GM19455 (cell line): ENCODE results near the gene OR6J1.
"Not testable (repeated sequence)": the region's sequence is repeated elsewhere in the genome, so short reads cannot be mapped to it uniquely, and the experiment has no call there.

ENCODE experiments used
- ATAC-seq: cut with Tn5 transposase; IDR thresholded peaks from one replicate; pipeline ENCODE4 v1.9.1; 2021; ENCODE audit not compliant: unreplicated experiment

The OR6J1 gene

DNA sequence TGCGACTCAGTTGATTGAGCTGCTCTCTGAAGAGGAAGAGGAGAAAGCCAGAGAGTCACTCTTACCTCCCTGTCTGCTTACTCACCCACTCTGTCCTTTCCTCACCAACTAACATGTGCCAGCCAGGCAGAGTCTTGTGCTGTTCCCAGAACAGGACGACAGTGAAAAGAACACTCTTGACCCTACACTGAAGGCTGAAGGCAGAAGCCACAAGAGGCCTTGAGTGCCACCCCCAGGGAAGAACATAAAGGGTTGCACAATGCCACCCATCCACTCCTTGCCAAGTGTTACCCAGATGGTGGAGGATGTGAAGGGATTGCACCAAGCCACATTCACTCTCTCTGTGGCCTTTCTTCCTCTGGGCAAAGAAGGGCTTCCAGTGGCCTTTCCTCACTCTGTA, 33.2 kb downstream of the OR6J1 start:
- no peak for ATAC-seq

DNA sequence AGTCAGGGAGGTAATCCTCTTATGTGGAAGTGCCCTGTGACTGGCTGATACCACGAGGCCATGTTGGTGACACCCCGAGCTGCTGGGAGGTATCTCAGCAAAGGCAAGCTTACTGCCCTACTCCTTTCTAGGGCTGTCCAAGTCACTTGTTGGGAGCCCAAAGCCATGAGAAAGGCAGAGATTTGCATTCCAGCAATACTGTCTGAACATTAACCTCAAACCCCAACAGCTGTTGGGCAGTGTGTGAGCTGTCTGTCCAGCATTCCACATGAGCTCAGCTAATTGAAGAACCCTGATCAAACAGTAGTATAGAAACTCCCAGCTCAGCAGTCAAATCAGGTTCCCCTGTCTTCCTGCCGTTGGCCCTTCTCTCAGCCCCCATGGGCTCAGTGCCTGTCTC, 36.9 kb downstream of the OR6J1 start:
- ATAC-seq: no peak

DNA sequence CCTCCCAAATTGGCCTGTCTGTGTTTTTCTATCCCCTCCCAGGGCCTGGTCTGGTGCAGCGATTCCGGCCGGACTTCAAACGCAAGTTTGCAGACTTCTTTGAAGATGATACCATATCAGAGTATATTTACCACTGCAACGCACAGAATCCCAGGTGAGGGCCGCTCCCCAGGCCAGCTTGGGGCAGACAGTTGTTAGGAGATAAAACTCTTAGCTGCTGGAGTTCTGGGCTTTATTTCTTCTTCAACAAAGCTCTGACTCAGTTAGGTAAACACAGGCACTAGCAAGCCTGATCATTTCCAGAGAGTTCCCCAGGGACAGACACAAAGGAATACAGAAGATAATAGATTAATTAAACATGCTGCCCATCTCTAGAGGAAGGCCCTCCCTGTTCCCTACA, 37.8 kb downstream of the OR6J1 start:
- no peak for ATAC-seq

DNA sequence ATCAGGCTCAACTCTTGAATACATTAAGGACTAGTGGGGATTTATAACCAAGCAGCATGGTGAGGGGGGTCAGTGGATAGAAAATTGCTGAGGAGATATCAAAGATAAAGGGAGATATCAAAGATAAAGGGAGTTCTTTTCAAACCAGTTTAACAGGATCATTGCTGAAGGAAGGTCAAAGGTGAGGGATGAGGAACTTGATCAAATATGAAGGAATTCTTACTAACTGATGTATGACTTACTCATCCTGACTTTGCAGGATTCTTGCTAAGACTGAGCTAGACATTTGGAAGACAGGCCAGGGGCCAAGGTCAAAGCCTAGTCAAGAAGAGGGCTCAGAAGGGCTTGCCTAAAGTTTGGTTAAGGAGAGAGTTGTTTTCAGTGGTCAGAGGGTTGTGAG, 41.3 kb downstream of the OR6J1 start:
- ATAC-seq: no peak

DNA sequence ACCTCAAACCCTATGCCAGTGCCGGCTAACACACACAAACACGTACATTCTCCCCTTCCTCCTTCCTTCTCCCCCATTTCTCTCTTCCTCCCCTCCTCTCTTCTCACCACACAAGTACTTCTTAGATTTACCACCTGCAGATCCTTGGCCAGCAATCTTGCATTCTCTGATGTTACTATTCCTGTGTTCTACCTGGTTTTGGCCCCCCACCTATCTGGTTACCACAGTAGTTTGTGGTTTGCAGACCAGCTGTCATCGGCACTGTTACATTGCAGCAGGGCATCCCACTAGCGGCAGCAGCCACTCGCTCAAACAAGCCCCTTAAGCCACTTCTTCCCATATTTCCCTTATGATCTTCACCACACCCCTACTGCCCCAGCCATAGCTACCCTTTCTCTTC, 42.2 kb downstream of the OR6J1 start:
- ATAC-seq: no peak

DNA sequence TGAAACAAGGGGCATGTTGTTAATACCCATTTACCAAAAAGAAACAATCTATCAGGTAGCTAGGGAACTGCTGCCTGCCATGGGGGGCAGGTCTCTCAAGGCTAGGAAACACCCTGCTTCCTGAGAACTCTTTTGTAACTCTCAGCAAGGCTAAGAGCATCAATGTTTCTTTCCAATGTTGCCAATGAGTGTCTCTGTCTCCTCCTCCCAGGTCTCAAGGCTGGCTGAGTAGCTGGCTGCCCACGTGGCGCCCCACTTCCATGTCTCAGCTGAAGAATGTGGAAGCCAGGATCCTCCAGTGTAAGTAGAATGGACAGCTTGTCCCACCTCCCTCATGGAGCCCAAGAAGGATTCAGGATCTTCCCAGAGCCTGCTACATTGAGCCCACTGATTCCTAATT, 42.7 kb downstream of the OR6J1 start:
- no peak for ATAC-seq

DNA sequence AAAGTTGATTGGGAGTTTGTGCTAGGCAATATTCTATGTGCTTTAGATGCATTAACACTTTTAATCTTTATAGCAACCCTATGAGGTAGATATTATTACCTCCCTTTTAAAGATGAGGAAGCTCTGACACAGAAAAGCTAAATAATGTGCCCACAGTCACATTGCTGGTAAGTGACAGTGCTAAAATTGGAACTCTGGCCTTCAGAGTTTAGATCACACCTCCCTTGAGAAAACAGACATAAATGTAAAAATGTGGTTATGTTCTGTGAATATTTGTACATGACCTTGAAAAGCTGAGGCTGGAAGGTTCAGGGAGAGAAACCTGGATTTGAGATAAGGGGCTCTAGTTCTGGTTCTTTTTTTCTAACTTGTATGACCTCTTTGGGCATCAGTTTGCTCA, 44.1 kb downstream of the OR6J1 start:
- ATAC-seq: no peak

DNA sequence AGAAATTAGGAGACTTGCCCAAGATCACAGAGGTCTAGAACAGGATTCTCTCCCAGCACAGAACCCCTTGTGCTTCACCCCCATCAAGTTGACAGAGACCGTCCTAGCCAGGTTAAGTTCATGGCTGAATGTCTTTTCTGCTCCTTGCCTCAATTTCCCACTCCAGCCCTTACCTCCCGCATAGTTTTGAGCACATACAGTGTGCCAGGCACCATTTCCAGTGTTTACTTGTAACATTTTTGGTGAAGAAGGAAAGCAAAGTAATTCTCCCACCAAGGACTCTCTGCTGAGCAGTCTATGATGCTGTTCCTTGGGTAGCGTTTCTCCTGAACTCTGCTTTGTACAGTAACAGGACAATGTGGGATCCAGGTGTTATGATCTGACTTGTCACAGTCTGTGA, 44.8 kb downstream of the OR6J1 start:
- ATAC-seq: no peak

DNA sequence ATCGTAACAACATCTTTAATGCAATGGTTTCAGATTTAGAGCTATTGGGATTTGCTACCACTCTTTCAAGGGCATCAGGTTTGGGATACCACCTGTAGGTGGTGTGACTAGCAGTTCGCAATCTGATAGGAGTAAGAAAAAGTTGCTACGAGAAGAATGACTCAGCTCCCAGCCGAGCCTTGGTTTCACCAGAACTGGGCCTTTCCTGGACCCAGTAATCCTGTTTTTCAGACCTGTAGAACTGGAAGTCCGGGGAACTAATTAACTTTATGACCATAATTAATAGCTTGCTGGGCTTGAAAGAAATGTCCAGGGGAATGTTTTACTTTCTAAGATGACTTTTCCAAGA, 45.3 kb downstream of the OR6J1 start:
- no peak for ATAC-seq

DNA sequence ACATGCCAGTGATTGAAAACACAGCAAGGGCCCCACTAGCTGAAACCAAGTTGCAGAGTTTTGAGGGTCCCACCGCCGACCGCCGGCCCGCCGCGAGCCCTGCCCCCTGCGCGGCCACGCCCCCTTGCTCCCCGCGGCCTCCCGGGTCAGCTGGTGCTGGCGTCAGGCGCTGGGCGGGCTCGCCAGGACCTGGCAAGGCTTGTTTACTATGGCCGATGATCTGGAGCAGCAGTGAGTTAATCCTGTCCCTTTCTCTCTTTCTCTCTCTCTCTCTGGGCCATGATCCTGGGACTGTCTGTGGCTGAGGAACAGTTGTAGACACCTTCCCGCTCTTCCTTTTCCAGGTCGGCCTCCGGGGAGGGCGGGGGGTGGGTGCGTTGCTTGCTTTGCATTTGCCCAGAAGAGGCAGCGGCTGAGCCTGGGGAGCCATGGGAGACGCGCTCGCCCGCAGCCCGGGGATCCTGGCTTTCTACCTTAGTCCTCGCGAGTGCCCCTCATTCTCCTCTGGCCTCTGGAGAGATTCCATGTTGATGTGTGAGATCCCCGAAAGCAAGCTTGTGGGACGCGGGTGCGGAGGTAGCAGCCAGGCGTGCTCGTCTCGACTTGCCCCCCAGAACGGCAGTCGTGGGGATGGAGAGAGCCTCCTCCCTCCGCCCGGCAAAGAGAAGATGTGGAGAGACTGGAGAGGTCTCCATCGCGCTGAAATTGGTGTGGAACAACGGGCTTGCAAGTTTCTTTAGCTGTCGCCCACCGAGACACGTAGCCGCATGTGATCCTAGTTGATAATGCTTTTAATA, 45.9 kb downstream of the OR6J1 start, which contains the start of gene ABHD4:
Gene ABHD4, plus strand, starts transcription at position 202 of the 797 bp plus-strand sequence. Its CDS starts 7 bp downstream, at position 209.
- peak; percentile 88 for ATAC-seq

DNA sequence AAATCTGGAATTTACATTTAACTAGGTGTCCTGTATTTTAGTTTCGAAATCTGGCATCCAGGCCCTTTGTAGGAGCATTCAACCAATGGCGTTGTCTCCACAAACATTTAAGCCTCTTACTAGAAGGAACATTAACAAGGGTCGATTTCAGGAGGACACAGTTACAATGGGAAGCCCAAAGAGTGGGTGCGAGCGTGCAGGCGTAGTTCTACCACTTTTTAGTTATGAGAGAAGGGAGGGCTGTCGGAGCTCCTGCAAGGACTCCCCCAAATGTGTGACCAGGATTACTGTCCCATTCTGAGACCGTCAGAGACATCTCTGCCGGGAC, 46.4 kb downstream of the OR6J1 start:
- ATAC-seq: peak; percentile 36

DNA sequence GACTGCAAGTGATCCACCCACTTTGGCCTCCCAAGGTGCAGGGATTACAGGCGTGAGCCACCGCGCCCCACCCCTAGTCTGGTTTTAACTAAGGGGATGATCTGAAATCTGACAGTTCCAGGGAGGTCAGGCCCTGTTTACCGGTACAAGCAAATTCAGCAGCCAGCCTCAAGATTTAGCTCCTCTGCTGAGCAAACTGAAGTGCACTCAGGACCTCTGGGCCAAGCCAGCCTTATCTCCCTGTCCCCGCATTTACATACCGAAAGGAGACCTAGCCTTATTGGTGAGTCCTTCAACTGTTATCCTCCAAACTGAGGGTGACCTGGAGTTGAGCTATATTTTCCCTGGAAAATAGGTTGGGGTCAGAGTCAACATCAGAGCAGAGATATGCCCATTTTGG, 46.9 kb downstream of the OR6J1 start:
- no peak for ATAC-seq

DNA sequence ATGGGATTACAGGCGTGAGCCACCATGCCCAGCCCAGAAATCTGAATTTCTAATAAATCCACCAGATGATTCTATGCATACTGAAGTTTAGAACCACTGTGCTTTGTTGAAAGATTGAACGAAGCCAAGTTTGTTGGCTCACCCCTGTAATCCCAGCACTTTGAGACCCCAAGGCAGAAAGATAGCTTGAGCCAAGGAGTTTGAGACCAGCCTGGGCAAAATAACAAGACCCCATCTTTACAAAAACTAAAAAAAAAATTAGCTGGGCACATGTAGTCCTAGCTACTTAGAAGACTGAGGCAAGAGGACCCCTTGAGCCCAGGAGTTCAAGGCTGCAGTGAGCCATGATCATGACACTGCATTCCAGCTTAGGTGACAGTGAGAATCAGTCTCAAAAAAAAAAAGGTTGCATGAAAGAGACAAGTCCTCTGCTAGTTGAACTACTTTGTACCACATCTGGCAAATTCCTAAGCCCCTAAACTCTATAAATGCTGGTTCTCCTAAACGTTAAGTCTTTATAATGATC, 47.7 kb downstream of the OR6J1 start:
- no peak for ATAC-seq

DNA sequence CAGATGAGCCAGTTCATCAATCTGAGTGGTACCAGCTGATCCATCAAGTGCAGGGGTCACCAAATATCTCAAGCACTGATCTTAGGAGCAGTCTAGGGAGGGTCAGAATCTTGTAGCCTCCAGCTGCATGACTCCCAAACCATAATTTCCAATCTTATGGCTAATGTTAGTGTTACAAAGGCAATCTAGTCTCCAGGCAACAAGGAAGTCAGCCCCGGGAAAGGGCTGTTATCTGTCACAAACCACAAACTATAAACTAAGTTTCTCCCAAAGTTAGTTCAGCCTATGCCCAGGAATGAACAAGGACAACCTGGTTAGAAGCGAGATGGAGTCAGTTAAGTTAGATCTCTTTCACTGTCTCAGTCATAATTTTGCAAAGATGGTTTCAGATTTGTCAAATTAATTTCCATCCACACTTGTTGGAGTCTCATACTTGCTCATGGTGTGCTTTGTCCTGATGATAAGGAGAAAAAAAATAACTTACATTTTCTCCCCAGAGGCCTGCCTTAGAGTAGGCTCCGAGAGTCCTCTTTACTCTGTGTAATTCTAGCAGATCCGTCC, 49.9 kb downstream of the OR6J1 start:
- no peak for ATAC-seq

DNA sequence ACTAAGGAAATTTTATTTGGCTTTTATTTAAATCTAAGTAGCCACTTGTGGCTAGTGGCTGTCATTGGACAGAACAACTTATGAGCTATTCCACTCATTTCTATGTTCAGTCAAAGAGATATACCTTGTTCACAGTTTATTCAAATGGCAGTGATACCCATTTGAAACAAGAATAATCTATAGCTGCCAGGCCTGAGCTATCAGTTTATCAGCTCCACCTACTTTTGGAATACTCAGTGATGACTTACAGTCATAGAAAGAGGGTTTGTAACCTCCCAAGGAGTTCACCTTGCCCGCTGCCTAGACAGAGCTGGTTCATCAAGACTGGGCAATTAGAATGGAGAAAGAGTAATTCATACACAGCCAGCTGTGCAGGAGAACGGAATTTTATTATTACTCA, 50.6 kb downstream of the OR6J1 start:
- no peak for ATAC-seq

DNA sequence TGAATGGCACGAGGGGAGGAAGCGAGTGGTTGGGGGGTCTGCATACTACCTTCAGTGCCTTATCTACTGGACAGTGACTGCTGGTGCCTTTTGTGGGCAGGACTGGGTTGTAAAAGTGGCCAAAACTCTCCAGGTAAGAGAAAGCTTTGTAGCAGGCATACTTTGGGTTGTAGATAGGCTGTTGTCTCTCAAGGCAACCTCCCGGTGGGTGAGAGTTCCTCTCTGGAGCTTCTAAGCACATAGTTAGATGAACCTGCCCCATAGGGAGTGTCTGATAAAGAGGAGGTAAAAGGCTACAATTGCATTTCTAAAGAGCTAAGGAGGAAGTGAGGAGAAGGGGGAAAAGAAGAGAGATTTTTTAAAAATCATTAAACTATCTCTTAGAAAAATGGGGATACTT, 51.0 kb downstream of the OR6J1 start:
- ATAC-seq: no peak

DNA sequence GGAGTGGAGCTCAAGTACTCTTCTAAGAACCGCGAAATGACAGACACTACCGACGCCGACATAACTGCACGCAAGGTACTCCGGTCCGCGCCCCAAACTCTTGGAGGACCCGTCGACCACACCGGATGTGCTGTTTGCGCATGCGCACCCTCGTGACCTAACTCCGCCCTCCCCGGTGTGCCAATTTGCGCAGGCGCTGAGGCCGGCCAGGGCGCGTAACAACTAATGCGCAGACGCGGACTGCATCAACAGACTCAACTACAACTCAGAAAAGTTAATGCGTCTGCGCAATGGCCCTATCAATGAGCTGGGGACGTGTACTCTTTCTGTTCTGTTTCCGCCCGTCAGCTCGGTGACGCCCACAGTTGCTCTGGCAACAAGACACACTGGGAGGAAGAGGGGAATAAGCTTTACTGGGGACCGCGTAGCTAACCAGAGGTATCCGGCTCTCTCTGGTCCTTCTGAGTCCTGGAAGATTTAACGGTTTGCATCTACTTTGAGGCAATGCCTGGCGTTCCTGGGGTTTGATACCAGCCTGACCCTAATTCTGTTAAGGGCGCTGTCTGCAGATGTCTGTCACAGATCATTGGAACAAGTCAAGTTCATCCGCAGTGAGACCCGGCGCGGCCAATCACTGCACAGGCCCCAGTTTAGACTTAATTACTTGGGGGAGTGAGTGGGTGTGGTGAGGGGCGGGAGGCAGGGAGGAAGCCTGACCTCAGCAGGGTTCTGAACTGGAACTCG, 54.9 kb downstream of the OR6J1 start, which contains the start of gene DAD1:
Gene DAD1, minus strand, starts transcription at position 129 of the 744 bp plus-strand sequence. Its CDS starts 67 bp downstream, at position 62.
- peak; percentile 93 for ATAC-seq

DNA sequence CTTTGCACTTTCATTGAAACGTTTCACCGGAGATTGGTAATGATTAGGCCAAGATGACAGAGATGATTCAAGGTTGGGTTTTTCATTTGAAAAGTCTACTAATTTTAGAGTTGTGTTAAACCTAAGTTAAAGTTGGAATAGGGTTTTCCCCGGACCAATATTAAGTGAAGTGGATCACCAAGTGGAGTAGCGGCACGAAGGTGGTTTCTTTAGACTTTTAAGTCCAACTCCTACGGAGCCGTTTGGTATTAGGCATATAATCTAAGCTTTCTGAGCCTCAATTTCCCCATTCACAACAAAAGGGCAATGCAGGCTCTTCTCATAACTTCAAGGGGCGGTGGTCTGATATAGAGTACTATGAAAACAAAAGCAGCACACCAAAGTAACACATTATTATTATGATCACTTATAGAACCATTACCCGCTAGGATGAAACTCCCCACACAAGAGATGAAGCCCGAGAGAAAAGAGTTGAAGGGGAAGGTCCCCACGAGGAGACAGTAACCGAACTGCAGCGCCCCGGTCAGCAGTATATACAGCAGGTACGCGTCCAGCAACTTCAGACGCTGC, 55.5 kb downstream of the OR6J1 start:
- no peak for ATAC-seq

DNA sequence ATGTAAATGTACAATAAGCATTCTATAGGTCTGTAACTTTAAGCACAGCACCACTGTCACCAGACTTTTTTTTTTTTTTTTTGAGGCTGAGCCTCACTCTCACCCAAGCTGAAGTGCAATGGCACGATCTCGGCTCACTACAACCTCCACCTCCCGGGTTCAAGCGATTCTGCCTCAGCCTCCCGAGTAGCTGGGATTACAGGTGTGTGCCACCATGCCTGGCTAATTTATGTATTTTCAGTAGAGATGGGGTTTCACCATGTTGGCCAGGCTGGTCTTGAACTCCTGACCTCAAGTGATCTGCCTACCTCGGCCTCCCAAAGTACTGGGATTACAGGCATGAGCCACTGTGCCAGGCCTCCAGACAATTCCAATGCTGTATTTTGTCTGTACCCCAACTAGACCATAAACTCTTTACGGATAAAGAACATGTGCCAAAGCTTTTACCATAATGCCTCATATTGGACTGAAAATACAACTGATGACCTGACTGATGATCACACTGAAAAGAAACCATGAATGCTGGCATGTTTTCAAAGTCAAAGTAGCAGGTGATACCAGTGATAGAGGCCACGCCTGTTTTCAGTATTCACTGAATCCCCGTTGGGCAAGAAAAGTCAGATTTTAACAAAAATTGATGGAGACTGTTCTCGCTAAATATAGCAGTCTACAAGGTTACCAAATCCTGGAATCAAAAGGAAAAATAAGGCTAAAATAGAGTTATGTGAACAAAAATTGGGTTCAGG, 56.3 kb downstream of the OR6J1 start:
- ATAC-seq: not testable (repeated sequence)

DNA sequence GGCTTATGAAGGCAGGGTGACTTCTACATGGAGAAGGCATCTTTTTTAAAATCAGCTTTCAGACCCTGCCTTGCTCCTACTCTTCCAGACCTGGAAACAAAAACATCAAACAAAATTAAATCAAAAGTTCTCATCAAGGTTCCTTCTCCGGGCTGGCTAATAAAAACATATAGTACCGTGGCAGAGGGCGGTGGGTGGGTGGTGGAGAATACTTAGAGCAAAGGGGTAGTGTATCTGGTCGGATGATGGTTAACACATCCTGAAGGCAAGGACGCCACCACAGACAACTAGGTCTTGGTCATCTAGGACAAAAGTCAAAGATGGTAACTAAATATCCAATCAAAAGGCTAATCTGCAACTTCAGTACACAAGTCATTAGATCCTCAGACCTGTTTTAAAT, 56.9 kb downstream of the OR6J1 start:
- no peak for ATAC-seq

DNA sequence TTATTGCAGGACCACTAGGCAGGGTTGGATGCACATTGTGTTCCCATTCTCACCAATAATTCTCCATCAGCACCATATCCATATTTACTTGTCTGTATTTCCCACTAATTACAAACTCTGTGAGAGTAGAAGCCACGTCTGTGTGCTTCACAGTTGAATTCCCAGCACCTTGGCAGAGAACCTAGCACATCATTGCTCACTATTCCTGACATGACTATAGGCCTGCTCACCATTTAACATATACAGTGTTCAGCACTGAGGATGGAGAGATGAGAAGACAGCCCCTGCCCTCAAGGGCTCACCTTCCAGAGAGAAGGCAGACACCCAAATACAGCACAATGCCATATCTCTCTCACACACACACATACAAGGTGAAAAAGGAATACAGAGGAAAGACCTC, 60.2 kb downstream of the OR6J1 start:
- no peak for ATAC-seq
